ENCODE results near the gene ELK4. TPM values are rescaled to one million over a fixed set of nuclear protein-coding genes. Genes with fewer than 3 reads are reported as not detected.
A peak's percentile ranks its signal among the peaks of the same experiment; 100 is the strongest.

ELK4 gene, protein sequence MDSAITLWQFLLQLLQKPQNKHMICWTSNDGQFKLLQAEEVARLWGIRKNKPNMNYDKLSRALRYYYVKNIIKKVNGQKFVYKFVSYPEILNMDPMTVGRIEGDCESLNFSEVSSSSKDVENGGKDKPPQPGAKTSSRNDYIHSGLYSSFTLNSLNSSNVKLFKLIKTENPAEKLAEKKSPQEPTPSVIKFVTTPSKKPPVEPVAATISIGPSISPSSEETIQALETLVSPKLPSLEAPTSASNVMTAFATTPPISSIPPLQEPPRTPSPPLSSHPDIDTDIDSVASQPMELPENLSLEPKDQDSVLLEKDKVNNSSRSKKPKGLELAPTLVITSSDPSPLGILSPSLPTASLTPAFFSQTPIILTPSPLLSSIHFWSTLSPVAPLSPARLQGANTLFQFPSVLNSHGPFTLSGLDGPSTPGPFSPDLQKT
- total RNA-seq, result 16.1 and 16.7 TPM in 2 replicates

DNA sequence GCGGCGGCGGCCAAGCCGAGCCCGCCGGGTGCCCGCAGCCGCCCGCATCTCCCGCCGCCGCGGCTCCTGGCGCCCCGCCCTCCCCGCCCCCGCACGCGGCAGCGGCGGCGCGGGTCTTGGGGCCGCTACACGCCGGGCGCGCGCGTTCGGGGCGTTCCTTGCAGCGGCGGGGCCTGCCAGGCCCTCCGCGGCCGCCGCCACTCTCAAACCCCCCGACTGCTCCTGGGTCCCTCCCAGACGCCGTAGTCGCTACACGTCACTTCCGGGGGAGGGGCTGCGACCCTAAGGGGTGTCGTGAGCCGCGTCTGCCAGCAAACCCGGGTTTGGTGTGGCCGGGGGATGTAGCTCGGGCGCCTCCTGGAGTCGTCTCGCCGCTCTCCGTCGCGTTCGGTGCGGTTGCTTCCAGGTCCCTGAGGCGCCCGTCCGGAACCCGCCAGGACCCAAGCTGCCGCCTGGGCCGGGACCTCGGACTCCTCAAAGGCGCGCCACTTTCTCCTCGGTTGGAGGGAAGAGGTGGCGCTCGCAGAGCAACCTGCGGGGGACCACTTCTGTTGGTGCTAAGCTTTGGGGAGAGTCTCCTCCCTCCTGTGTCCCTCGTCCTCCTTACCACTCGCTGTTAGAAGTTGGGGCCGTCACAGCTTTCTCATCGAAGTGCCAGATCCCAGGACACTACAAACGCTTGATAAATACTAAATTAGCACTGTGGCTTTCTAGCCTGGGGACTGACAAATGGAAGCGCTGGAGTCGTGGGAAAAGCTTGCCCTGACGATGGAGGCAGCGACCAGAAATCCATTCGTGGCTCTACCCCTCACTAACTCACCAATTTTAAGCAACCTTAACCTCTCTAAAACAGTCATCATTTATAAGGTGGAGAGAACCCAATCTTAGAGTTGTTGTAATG lies at the start of gene ELK4:
Gene ELK4, minus strand, starts transcription at position 244 of the 901 bp plus-strand sequence. CDS start 8,129 bp downstream, outside the sequence.
- Histone ChIP-seq H3K4me3 (ENCODE audit: low read depth, low read length) (peak within 1 kb of the TSS; percentile 57), H3K36me3 (ENCODE audit: control insufficient read depth, insufficient read depth, low read length) (no peaks in the 10 kb centered on the region), H3K27me3 (ENCODE audit: control insufficient read depth, insufficient read depth, low read length) (no peaks in the 10 kb centered on the region)
- TF ChIP-seq, protein P1, sequence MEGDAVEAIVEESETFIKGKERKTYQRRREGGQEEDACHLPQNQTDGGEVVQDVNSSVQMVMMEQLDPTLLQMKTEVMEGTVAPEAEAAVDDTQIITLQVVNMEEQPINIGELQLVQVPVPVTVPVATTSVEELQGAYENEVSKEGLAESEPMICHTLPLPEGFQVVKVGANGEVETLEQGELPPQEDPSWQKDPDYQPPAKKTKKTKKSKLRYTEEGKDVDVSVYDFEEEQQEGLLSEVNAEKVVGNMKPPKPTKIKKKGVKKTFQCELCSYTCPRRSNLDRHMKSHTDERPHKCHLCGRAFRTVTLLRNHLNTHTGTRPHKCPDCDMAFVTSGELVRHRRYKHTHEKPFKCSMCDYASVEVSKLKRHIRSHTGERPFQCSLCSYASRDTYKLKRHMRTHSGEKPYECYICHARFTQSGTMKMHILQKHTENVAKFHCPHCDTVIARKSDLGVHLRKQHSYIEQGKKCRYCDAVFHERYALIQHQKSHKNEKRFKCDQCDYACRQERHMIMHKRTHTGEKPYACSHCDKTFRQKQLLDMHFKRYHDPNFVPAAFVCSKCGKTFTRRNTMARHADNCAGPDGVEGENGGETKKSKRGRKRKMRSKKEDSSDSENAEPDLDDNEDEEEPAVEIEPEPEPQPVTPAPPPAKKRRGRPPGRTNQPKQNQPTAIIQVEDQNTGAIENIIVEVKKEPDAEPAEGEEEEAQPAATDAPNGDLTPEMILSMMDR (IDR thresholded peaks at IDR 0.05; ENCODE audit: insufficient read depth, low read length, poor library complexity, severe bottlenecking), result peak; percentile 85
- DNase-seq (ENCODE audit: low read depth), result peak; percentile 82

DNA sequence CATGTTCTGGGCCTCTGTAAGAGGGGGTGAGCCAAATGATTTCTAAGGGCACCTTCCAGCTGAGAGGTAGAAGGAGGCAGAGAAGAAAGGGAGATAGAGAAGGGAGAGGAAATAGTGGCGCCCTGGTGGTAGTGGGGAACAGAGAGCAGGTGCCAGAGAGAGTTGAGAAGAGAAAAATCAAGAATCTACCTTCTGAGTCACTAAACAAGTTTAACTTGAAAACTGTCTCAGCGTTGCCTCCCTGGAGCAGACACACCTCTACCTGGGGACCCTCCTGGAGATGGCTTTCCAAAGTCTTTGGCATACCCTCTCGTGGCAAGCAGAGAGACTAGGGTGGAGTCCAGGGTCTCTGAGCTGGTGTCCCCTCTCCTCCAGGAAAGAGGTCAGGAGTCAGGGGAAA lies 49.6 kb upstream of the ELK4 start:
- DNase-seq (ENCODE audit: low read depth), result no peak
- H3K27me3 ChIP-seq (ENCODE audit: control insufficient read depth, insufficient read depth, low read length), result no peaks in the 10 kb centered on the region
- no peaks in the 10 kb centered on the region for H3K36me3 ChIP-seq (ENCODE audit: control insufficient read depth, insufficient read depth, low read length)
- TF ChIP-seq, protein P1 (IDR thresholded peaks at IDR 0.05; ENCODE audit: insufficient read depth, low read length, poor library complexity, severe bottlenecking), result no peak
- H3K4me3 ChIP-seq (ENCODE audit: low read depth, low read length), result no peak overlapping the region

- H3K27me3 ChIP-seq (ENCODE audit: control insufficient read depth, insufficient read depth, low read length), result no peaks in the 10 kb centered on the region
- peak within 1 kb of the TSS; percentile 74 for H3K4me3 ChIP-seq (ENCODE audit: low read depth, low read length)
Measured at GRCh38 chr1:205680073-205680851, 48.5 kb upstream of the ELK4 start, which contains the start of gene SLC45A3. Gene SLC45A3 (minus strand): TSS chr1:205680509. CDS start chr1:205664656, 15,853 bp downstream.

DNA sequence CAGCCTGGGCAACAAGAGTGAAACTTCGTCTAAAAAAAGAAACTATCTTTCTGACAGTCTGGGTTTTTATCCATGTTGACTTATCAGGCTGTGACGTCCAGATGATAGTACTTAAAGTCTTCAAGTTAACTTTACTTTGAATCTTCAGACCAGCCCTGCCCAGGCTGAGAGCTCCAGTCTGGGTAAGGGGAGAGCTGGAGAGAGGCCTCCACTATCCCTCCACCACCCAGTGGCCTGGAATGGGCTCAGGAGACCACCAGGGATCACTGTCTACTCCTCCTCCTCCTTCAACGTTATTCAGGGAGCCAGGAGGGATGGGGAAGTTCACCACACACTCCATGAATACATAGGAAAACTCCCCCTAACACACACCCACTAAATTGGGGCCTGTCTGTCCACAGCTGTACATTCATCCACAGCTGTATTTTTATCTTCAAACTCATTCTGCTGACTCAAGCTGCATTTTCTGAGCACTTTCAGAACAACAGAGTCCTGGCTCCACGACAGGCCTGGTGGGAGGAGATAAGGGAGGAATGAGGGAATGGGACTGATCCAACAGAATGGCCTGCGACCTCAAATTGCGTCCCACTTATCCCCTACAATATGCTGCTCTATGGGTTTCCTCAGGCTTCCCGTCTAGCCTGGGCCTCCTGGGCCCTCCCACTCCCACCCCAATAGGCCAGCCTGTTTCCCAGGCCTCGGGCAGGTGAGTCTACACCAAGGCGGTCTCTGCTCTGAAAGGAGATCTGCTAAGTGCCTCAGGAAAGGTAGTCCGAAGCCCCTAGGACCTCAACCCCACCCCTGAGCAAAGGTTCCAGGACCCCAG lies 46.7 kb upstream of the ELK4 start:
- no peak for DNase-seq (ENCODE audit: low read depth)
- Histone ChIP-seq H3K36me3 (ENCODE audit: control insufficient read depth, insufficient read depth, low read length) (no peaks in the 10 kb centered on the region), H3K4me3 (ENCODE audit: low read depth, low read length) (no peak overlapping the region), H3K27me3 (ENCODE audit: control insufficient read depth, insufficient read depth, low read length) (no peaks in the 10 kb centered on the region)
- TF ChIP-seq, protein P1 (IDR thresholded peaks at IDR 0.05; ENCODE audit: insufficient read depth, low read length, poor library complexity, severe bottlenecking), result no peak

More at GRCh38 chr1:205680073-205680851, 48.5 kb upstream of the ELK4 start, which contains the start of gene SLC45A3:
- no peak for DNase-seq (ENCODE audit: low read depth)
- no peaks in the 10 kb centered on the region for H3K36me3 ChIP-seq (ENCODE audit: control insufficient read depth, insufficient read depth, low read length)
- TF ChIP-seq, protein P1 (IDR thresholded peaks at IDR 0.05; ENCODE audit: insufficient read depth, low read length, poor library complexity, severe bottlenecking), result no peak

DNA sequence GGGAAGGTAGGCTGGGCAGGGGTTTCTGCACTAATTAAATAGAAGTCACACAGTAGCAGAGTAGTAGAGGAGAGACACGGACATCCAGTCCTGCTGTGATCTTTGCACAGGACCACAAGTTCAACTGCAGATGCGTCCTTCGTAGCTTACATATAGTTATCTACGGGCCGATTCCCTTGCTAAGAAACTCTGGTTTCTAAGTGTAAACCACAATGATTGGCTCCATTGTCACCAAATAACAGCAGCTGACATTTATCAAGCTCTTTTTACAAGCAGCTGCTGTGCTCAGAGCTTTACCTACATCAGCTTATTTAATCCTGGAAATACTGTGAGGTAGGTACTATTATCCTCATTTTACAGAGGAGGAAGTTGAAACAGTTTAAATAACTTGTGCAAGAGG lies 45.4 kb upstream of the ELK4 start:
- Histone ChIP-seq H3K4me3 (ENCODE audit: low read depth, low read length) (no peak overlapping the region), H3K36me3 (ENCODE audit: control insufficient read depth, insufficient read depth, low read length) (no peaks in the 10 kb centered on the region), H3K27me3 (ENCODE audit: control insufficient read depth, insufficient read depth, low read length) (no peaks in the 10 kb centered on the region)
- TF ChIP-seq, protein P1 (IDR thresholded peaks at IDR 0.05; ENCODE audit: insufficient read depth, low read length, poor library complexity, severe bottlenecking), result no peak
- DNase-seq (ENCODE audit: low read depth), result no peak
